K562 (cell line): ENCODE results near the gene ADIPOQ. TPM values are rescaled to one million over a fixed set of nuclear protein-coding genes. Genes with fewer than 3 reads are reported as not detected.

Experiments
- ARHGAP35 ChIP-seq: fragments of 450-650 bp; IDR thresholded peaks from 2 replicates; pipeline ENCODE4 v1.6.1; 2018; ENCODE audit not compliant: partially characterized antibody
- CREM ChIP-seq: IDR thresholded peaks from 2 replicates; pipeline ENCODE4 v1.6.1; 2014; ENCODE audit warnings: antibody characterized with exemption, low read depth
- CXXC5 ChIP-seq: fragments of 250-450 bp; sonication (Bioruptor Pico); IDR thresholded peaks from 2 replicates; pipeline ENCODE4 v1.8.0; 2022; ENCODE audit warnings: inconsistent platforms, mild to moderate bottlenecking, moderate library complexity
- ELF1 ChIP-seq: fragments of 200-800 bp; sonication (Bioruptor generic); IDR thresholded peaks from 2 replicates; pipeline ENCODE4 v1.6.1; 2016; ENCODE audit warnings: missing genetic modification characterization, missing compliant biosample characterization
- ETV5 ChIP-seq: sonication (generic); formaldehyde crosslinking; IDR thresholded peaks from 2 replicates; pipeline ENCODE4 v1.4.0; 2020; ENCODE audit warnings: low read depth, mild to moderate bottlenecking, missing genetic modification reagents
- GATA2 ChIP-seq: sonication (generic); formaldehyde crosslinking; IDR thresholded peaks from 2 replicates; pipeline ENCODE4 v1.4.0; 2020; ENCODE audit warnings: mild to moderate bottlenecking, missing genetic modification reagents
- HDGF ChIP-seq: fragments of 450-650 bp; IDR thresholded peaks from 2 replicates; pipeline ENCODE4 v1.6.1; 2016
- KDM4B ChIP-seq, 2 experiments: fragments of 450-650 bp in 1 of 2; sonication (generic) in 1 of 2; IDR thresholded peaks; 2 replicates each; pipeline ENCODE4 v1.6.1; 2016 to 2017; ENCODE audit warnings: borderline replicate concordance in 2 of 2, antibody characterized with exemption in 1 of 2, low read depth in 1 of 2, mild to moderate bottlenecking in 1 of 2
- MAFG ChIP-seq: fragments of 450-650 bp; conservative IDR thresholded peaks from 2 replicates; pipeline ENCODE4 v1.6.1; 2016; ENCODE audit warnings: missing genetic modification characterization, missing compliant biosample characterization
- MTA3 ChIP-seq: fragments of 450-650 bp; formaldehyde crosslinking; IDR thresholded peaks from 2 replicates; pipeline ENCODE4 v1.6.1; 2017; ENCODE audit warnings: mild to moderate bottlenecking, borderline replicate concordance
- PHTF2 ChIP-seq: fragments of 250-450 bp; sonication (Bioruptor Pico); IDR thresholded peaks from 2 replicates; pipeline ENCODE4 v1.5.0; 2021; ENCODE audit warnings: mild to moderate bottlenecking
- RBFOX2 ChIP-seq: fragments of 200-400 bp; formaldehyde crosslinking; IDR thresholded peaks from 2 replicates; pipeline ENCODE4 v1.6.1; 2017; ENCODE audit warnings: low read depth, mild to moderate bottlenecking, low read length, moderate library complexity
- RCOR1 ChIP-seq, 2 experiments: IDR thresholded peaks; 2 replicates each; pipeline ENCODE4 v1.6.1; 2012; ENCODE audit warnings: low read depth in 2 of 2, low read length in 2 of 2, borderline replicate concordance in 1 of 2, improper control_type of control experiment in 1 of 2
- RNF2 ChIP-seq: sonication (generic); IDR thresholded peaks from 2 replicates; pipeline ENCODE4 v1.6.1; 2016
- SMAD4 ChIP-seq: fragments of 250-450 bp; sonication (Bioruptor Pico); conservative IDR thresholded peaks from 2 replicates; pipeline ENCODE4 v1.8.0; 2021; ENCODE audit warnings: inconsistent platforms, mild to moderate bottlenecking, moderate library complexity
- SMARCA4 ChIP-seq: fragments of 450-650 bp; IDR thresholded peaks from 2 replicates; pipeline ENCODE4 v1.6.1; 2016
- SREBF1 ChIP-seq: fragments of 150-350 bp; IDR thresholded peaks from 2 replicates; pipeline ENCODE4 v1.6.1; 2014; ENCODE audit warnings: antibody characterized with exemption, low read depth, low read length, borderline replicate concordance
- ZNF589 ChIP-seq: fragments of 200-800 bp; sonication (Bioruptor generic); IDR thresholded peaks from 2 replicates; pipeline ENCODE4 v1.6.1; 2016; ENCODE audit warnings: low read depth, missing genetic modification characterization, missing compliant biosample characterization
- polyA plus RNA-seq, 8 experiments: library from polyadenylated mRNA; depleted of rRNA in 4 of 8; stranded (reverse) in 5 of 8; unstranded in 3 of 8; fragments of >200 nt; fragmentation: Nextera tagmentation in 2 of 8; fragmentation: Illumina TruSeq in 1 of 8; extraction: Ambion mirVana in 2 of 8; extraction: Trizol in 1 of 8; gene quantifications; 2 replicates each; pipeline versions ENCODE4 v1.2.1 to v1.2.3, GENCODE V29; 2011 to 2014; ENCODE audit warnings: inconsistent platforms in 1 of 8, missing spikeins in 1 of 8
- total RNA-seq, 7 experiments: library from RNA; depleted of rRNA in 6 of 7; stranded (reverse); fragments of >200 nt in 6 of 7; fragmentation: Illumina TruSeq in 2 of 7; extraction: Trizol in 2 of 7; gene quantifications; 2 replicates each; pipeline versions ENCODE4 v1.2.1 to v1.2.3, GENCODE V29; 2011 to 2021; ENCODE audit warnings: low replicate concordance in 1 of 7
- TF ChIP-seq, protein P1 (sequence below): fragments of 450-650 bp; IDR thresholded peaks from 2 replicates; pipeline ENCODE4 v1.6.1; 2017; ENCODE audit warnings: antibody characterized with exemption
- TF ChIP-seq, protein P2 (sequence below): sonication (generic); formaldehyde crosslinking; IDR thresholded peaks from 2 replicates; pipeline ENCODE4 v1.8.1; 2023; ENCODE audit warnings: mild to moderate bottlenecking, missing genetic modification reagents
- TF ChIP-seq, protein P3 (sequence below): fragments of 450-650 bp; IDR thresholded peaks from 2 replicates; pipeline ENCODE4 v1.6.1; 2018; ENCODE audit not compliant: partially characterized antibody

ADIPOQ gene
- total and polyA plus RNA-seq, 9 of the 15 experiments (the other 6 are each of a cell fraction or from before 2014, with no cell fraction given): 0.01 to 0.04 (median 0.03) TPM; not detected in 4

DNA sequence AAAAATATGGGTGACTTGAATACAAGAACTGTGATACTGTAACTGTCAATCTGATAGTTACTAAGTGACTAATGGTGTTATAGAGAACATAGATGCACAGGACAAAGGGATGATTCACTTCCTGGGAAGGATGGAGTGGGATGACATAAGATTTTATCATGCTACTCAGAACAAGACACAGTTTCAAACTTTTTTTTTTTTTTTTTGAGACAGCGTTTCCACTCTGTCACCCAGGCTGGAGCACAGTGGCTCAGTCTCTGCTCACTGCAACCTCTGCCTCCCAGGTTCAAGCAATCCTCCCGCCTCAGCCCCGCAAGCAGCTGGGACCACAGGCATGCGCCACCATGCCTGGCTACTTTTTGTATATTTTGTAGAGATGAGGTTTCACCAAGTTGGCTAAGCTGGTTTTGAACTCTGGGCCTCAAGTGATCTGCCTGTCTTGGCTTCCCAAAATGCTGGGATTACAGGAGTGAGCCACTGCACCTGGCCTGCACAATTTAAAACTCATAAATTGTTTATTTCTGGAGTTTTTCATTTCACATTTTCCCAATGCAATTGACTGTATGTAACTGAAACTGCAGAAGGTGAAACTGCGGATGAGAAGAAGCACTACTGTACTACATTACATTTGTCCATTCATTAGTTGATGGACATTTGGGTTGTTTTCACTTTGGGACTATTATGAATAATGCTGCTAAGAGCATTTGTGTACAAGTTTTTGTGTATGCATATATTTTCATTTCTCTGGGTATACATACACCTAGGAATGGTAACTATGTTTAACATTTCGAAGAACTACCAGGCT, 40.6 kb downstream of the ADIPOQ start (continued):
- TF ChIP-seq ARHGAP35 (no peak), CXXC5 (peak; percentile 55; the same call in 1 of the 2 replicates), MAFG (tag) (peak; percentile 52), SREBF1 (0 out of 2 replicates have a peak, but pooled peaks have one; percentile 41), SMARCA4 (peak; percentile 93), ETV5 (CRISPR knock-in tag) (peak; percentile 62; the same call in 1 of the 2 replicates), GATA2 (CRISPR knock-in tag) (no peak; the same call in 1 of the 2 replicates), RNF2 (peak; percentile 60), PHTF2 (CRISPR knock-in tag) (no peak), ELF1 (tag) (peak; percentile 55; the same call in 1 of the 2 replicates), SMAD4 (peak; percentile 64), HDGF (no peak), KDM4B (IDR thresholded peaks at IDR 0.05; ENCODE audit: borderline replicate concordance in 2 of 2, low read depth in 1 of 2) (no peak), MTA3 (peak; percentile 42; the same call in 1 of the 2 replicates), ZNF589 (peak; percentile 46; the same call in 1 of the 2 replicates), RCOR1 (IDR thresholded peaks at IDR 0.05; ENCODE audit: borderline replicate concordance in 1 of 2, low read depth in 2 of 2, low read length in 2 of 2) (peak in 1 of 2 experiments; percentile 96; a peak in 2 of 4 replicates), RBFOX2 (peak; percentile 43; the same call in 1 of the 2 replicates), CREM (peak; percentile 65; the same call in 1 of the 2 replicates)
- TF ChIP-seq, protein P1, sequence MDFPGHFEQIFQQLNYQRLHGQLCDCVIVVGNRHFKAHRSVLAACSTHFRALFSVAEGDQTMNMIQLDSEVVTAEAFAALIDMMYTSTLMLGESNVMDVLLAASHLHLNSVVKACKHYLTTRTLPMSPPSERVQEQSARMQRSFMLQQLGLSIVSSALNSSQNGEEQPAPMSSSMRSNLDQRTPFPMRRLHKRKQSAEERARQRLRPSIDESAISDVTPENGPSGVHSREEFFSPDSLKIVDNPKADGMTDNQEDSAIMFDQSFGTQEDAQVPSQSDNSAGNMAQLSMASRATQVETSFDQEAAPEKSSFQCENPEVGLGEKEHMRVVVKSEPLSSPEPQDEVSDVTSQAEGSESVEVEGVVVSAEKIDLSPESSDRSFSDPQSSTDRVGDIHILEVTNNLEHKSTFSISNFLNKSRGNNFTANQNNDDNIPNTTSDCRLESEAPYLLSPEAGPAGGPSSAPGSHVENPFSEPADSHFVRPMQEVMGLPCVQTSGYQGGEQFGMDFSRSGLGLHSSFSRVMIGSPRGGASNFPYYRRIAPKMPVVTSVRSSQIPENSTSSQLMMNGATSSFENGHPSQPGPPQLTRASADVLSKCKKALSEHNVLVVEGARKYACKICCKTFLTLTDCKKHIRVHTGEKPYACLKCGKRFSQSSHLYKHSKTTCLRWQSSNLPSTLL: no peak
- TF ChIP-seq, protein P2, sequence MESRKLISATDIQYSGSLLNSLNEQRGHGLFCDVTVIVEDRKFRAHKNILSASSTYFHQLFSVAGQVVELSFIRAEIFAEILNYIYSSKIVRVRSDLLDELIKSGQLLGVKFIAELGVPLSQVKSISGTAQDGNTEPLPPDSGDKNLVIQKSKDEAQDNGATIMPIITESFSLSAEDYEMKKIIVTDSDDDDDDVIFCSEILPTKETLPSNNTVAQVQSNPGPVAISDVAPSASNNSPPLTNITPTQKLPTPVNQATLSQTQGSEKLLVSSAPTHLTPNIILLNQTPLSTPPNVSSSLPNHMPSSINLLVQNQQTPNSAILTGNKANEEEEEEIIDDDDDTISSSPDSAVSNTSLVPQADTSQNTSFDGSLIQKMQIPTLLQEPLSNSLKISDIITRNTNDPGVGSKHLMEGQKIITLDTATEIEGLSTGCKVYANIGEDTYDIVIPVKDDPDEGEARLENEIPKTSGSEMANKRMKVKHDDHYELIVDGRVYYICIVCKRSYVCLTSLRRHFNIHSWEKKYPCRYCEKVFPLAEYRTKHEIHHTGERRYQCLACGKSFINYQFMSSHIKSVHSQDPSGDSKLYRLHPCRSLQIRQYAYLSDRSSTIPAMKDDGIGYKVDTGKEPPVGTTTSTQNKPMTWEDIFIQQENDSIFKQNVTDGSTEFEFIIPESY: no peak
- TF ChIP-seq, protein P3, sequence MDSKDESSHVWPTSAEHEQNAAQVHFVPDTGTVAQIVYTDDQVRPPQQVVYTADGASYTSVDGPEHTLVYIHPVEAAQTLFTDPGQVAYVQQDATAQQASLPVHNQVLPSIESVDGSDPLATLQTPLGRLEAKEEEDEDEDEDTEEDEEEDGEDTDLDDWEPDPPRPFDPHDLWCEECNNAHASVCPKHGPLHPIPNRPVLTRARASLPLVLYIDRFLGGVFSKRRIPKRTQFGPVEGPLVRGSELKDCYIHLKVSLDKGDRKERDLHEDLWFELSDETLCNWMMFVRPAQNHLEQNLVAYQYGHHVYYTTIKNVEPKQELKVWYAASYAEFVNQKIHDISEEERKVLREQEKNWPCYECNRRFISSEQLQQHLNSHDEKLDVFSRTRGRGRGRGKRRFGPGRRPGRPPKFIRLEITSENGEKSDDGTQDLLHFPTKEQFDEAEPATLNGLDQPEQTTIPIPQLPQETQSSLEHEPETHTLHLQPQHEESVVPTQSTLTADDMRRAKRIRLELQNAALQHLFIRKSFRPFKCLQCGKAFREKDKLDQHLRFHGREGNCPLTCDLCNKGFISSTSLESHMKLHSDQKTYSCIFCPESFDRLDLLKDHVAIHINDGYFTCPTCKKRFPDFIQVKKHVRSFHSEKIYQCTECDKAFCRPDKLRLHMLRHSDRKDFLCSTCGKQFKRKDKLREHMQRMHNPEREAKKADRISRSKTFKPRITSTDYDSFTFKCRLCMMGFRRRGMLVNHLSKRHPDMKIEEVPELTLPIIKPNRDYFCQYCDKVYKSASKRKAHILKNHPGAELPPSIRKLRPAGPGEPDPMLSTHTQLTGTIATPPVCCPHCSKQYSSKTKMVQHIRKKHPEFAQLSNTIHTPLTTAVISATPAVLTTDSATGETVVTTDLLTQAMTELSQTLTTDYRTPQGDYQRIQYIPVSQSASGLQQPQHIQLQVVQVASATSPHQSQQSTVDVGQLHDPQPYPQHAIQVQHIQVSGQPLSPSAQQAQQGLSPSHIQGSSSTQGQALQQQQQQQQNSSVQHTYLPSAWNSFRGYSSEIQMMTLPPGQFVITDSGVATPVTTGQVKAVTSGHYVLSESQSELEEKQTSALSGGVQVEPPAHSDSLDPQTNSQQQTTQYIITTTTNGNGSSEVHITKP: peak; percentile 42
